GM18508 (cell line): ENCODE data around the gene OSBP2.

Source experiments
- ATAC-seq: cut with Tn5 transposase; IDR thresholded peaks from one replicate; pipeline ENCODE4 v1.9.1; 2021; ENCODE audit warnings: moderate number of reproducible peaks; ENCODE audit not compliant: insufficient read depth, unreplicated experiment

OSBP2 gene

DNA sequence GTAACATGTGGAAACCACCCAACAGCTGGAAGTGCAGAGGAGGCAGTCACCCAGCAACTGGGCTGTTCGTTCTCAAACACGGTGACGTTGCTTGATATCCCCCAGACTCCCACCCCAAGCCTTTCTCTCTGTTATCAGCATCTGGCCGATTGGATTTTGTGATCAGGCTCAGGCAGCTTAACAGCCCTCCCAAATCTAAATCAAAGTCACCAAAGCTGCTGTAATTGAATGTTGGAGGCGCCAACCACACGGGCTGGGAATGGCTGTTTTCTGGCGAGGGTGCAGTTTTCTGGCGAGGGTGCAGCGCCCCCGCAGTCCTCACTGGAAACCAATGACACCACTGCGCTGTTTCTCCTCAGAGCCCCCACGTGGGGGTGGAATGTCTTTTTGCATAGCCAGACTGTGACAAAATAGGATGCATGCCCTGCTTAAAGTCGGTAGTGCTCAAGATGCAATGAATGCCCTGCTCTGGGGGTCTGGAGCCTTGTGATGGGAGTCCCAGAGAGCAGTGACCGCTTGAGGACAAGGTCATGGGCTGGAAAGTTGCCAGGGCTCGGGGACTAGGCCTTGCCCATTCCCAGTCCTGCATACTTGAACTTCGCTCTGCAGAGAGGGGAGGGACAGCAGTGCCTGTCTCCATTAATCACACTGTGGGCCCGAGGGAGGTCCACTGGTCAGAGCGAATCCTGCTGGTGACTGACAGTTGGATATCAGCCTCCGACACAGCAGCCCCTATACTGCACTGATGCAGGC lies 168.6 kb downstream of the OSBP2 start:
- no peak for ATAC-seq

DNA sequence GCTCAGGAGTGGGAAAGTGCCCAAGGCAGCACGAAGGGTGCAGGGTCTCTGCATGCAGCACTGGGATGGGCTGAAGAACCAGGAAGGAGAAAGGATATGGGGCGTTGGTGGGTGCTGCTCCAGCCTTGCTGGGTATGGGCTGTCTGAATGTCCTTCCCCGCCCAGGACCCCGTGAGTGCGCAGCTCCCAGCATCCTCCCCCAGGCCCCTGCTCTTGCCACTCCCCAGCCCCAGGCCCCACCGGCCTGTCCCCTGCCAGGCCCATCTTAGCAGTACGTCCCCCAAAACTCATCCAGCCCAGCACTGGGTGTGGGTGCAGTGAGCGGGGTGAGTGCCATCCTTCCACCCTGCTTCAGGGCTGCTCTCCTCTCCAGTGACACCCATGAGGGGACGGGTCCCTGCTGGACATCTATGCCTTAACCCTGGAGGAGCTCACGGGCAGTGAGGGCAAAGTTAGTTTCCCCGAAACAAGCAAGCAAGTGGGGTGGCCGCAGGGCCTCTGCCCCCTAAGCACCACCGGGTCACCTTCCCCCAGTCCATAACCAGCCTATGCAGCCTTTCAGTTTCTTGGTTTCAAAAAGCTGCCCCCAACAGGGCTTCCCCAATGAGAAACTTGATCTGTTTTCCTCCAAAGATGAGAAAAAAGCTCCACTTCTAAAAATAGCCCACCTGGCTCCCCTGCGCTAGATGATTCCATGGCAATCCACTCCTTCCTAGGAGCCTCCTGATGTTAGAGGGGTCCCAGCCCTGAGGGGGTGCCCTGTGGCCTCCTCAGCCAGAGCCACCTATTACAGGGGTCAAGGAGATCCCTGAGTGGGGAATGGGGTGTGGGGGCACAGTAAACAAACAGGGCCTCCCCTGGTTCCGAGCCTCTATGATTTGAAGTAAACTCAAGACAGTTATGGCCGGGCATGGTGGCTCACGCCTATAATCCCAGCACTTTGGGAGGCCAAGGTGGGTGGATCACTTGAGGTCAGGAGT lies 170.1 kb downstream of the OSBP2 start:
- ATAC-seq: no peak

DNA sequence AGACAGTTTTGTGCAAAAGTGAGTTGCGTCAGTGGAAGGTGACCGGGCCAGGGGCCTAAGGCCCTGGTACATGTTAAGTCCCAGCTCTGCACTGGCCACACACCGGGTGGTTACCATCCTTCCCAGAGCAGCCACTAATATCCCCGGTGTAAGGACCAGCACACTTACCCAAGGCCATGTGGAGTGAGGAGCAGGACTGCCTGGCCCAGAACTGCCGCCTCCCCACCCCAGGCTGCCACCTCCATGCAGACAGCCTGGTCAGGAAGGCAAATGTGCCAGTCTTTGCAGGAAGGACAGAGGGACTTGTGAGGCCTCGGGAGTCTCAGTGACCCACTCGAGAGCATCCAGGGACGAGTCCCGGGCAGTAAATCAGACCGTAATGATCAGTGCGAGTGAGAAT lies 171.0 kb downstream of the OSBP2 start:
- no peak for ATAC-seq

DNA sequence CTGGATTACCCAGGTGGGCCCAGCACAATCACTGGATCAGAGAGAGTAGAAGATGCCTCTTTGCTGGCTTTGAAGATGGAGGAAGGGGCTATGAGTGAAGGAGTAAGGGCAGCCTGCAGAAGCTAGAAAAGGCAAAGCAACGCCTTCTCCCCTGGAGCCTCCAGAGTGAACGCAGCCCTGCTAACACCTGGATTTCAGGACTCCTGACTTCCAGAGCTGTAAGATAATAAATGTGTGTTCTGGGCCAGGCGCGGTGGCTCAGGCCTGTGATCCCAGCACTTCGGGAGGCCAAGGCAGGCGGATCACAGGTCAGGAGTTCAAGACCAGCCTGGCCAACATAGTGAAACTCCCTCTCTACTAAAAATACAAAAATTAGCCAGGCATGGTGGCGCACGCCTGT lies 171.5 kb downstream of the OSBP2 start:
- no peak for ATAC-seq

DNA sequence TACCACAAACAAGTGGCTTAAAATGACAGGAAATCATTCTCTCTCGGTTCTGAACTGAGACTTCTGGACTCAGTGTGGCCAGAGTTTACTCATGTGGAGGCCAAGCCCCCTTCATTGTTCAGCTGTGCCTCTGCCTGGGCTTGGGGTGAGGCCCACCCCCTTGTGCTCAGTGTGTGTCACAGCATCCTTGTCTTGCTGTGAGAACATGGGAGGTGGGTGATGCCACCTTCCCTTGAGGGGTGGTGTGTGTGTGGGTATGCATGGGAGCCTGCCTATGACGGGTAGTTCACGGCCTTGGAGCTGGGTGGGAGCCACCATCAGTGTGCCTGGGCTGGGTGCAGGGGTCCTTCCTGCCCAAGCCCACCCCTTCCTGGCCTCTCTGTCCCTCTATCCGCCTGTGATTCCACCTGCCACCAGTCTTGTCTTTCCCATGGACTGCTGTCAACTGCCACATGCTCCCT lies 172.2 kb downstream of the OSBP2 start:
- no peak for ATAC-seq

DNA sequence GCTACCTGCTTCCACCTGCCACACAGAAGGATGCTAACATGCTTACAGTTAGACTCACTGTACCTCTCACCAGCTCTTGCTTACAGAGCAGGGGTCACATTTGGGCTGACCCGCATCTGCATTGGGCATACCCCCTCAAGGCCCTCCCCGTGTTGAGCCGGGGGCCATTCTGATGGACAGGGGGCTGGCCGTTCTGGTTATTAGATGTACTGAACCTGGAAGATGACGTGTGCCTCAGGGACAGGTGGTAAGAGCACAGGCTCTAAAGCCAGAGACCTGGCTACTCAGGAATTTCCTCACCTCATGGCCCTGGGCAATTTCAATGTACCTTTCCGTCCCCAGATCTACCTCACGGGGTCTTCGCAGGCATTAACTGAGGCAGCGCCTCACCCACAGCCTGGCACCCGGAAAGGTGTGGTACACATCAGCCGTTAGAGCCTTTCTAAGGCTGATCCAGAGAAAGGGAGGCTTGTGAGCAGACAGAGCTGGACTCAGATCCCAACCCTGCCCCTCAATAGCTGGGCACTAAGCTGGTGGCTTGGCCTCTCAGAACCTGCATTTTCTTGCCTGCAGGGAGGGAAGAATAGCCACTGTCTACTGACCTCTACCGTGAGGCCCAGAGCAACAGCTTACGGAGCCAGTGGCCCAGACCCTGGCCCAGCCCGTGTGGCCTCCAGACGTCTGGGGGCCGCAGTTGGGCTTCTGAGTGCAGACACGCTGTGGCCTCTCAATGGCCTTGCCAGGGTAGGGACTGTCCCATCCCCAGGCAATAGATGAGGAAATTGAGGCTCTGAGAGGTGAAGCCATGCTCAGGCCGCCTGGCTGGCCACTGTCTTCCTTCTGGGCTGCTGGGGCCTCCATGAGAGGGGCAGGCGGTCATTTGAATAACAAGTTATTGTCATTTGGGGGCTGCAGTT lies 173.3 kb downstream of the OSBP2 start:
- ATAC-seq: no peak

DNA sequence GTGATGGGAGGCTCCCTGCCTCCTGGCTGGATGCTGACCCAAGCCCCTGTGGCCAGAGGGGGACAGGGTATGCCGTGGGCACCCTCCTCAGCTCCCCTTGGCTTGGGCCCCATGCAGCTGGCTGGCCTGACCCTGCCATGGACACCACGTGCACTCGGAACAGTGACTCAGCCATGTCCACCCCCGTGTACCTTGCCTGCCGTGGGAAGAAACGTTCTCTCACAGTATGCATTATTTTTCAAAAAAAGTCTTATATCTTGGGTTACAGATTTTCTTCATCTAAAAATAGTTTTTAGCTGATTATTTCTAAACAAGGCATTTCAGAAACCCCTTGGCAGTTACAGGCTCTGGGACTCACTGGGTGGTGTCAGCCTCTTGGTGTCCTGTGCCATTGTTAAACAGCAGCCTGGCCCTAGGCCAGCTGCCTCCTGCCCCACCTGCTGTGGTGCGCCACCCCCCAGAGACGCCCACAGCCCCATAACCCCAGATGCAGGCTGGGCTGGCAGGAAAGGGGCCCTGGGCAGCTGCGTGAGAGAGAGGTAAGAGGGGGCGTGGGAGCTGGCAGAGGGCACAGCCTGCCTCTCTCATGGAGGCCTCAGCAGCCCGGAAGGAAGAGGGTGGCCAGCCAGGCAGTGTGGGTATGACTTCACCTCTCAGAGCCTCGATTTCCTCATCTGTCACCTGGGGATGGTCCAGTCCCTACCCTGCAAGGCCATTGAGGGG lies 174.2 kb downstream of the OSBP2 start:
- ATAC-seq: no peak

DNA sequence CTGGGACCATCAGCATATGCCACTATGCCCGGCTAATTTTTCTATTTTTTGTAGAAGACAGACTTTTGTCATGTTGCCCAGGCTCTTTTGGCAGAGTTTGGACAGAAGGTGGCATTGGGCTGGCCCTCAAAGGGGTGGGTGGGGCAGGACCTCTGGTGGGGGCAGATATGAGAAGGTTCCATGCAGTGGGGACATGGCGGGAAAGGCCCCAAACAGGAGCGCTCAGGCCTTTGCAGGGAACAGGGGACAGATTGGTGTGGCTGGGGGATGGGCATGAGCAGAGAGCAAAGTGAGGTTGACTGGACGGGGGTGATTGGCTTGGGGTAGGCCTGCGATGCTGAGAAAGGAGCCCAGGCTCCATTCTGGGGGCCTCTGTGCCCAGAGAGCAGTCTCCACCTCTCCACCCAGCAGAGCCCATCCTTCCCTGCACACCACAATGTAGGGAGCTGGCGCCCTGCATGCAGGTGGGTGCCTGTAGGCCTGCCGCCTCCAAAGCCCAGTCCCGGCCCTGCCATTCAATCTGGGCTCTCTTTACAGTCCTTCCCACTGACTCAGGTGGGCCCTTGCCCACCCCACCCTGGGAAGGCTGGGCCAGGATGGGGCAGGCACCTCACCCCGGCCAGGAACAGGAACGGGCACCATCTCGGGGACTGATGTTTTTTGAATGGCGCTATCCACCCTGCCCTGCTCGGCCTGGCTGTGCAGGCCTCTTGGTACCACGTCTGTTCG lies 175.2 kb downstream of the OSBP2 start:
- no peak for ATAC-seq

DNA sequence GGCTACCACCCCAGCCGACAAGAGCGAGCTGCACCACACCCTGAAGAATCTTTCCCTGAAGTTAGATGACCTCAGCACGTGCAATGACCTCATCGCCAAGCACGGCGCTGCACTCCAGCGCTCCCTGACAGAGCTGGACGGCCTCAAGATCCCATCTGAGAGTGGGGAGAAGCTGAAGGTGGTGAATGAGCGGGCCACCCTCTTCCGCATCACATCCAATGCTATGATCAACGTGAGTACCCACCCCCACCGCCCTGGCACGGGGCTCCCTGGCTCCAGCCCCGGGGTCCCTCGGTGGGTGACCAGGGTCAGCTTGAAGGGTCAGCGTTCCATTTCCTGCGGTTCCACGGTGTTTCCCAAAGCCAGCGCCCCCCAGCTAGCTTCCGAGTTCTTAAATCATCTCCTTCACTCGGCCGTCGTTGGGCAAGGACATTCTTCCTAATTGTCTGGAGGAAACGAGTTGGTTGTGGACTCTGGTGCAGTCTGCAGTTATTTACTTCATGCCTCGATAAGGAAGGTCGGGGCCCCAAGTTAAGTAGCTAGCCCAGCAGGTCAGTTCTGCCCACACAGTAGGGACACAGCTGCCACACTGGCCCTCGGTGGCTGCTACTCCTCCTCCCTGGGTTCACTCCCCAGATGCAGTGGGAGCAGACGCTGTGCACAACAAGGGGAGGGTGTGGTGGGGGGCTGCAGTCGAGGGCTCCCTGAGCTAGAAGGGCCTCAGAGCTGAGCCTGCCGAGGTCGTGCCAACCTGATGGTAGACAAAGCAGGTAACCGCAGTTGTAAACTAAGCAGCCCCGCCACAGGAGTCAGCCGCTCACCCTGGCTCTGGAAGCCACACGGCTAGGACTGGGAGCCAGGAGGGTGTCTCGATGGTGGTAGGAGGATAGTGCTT lies 176.0 kb downstream of the OSBP2 start:
- ATAC-seq: no peak

DNA sequence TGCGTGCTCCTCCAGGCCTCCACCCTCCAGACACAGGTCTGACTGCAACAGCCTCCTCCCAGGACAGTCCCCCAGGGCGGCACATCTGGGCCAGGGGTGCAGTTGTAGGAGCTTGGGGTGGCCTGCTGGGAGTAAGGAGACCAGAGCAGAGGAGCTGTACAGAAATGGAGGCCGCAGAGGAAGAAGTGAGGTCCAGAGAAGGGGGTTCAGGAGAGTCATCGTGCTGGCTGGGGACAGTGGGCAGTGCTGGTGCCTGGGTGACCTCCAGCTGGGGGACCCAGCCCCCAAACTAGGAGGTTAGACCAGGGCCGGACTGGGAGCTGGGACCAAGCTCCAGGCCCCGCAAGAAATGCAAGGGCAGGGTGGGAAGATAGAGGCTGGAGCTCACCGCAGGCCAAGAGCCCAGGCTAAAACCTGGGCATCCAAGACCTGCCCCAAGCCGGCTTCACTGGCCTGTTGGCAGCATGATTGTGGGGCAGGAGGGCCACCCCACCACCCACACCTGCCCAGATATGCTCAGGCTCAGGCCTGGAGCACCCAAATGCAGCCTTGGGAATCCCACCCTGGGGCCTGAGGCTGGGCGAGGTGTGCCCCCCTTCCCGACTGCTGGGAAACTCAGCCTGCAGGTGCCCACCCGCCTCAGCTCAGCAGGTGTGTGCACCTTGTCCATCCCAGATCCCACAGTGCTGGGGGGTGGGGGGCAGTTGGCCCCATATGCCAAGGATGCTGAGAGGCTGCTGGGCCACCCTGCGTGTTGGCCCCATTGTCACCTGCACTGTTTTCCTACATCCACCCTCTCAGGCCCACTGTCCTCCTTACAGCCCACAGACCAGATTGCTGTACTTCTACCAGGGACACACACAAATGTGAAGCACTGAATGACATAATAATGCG lies 177.0 kb downstream of the OSBP2 start:
- no peak for ATAC-seq

DNA sequence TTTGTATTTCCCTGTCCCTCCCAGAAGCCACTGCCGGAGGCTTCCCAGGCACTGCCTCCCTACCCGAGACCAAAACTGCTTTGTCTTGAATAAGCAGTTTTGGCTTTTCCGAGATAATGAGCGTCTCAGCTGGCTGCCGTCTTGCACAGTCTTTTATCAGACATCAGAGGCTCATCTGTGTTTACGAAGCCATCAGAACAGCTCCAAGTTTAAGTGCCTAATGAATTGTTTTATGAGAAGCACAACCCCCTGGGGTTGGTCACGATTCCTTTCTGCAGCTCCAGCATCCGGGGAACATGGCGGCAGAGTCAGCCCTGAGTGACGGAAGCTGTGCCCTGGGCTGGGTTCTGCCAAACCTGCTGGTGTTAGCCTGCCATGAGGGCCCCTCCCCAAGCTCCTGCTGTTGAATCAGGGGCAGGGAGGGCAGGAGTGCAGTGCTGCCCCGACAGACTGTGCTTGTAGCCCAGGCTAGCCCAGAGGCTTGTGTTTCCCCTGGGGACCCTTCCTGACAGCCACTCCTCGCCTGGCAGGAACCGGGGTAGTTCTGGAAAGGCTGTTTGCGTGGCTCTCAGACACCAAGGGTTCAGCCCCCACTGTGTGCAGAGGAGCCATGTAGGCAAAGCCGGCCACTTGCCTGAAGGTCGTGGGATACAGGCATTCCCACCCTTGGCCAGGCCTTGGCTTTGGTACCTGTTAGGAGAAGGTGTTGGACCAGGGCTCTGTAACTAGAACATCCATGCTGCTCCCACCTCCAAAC lies 177.8 kb downstream of the OSBP2 start:
- no peak for ATAC-seq

DNA sequence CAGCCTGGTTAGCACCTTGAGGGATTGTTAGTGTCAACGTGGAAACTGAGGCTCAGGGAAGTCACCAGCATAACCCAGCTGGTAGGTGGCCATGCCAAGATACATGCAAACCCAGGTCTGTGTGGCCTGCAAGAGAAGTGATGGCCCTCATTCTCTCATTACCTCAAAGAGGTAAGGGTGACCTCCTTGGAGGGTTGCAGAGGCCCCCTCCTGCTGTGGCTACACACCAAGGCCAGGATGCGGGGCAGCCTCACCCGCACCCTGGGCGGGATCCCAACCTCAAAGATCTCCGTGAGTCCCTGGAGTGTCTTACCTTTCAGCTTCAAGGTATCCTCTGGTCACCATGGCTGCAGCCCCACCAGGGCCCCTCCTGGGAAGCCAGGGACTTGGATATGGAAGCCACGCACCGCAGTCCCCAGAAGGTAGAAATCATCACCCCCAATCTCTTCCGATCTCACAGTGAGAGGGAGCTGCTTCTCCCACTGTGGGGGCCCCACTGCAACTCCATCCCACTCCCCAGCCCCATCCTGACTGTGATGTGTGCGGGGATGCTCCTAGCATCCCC lies 178.5 kb downstream of the OSBP2 start:
- no peak for ATAC-seq

DNA sequence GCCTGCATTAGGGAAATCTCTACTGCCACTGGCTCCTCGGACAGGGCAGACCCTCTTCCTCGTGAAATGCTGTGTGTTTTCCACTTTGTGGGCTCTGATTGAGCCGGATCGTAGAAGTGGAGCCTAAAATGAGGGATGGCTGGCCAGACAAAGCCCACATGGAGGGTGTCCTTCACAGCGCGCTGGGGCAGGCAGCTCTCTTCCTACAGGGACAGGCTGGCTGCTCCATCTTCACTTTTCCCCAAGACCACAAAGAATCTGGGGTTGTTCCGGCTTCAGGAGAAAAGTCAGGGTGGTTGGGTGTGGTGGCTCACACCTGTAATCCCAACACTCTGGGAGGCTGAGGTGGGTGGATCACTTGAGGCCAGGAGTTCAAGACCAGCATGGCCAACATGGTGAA lies 179.0 kb downstream of the OSBP2 start:
- no peak for ATAC-seq

DNA sequence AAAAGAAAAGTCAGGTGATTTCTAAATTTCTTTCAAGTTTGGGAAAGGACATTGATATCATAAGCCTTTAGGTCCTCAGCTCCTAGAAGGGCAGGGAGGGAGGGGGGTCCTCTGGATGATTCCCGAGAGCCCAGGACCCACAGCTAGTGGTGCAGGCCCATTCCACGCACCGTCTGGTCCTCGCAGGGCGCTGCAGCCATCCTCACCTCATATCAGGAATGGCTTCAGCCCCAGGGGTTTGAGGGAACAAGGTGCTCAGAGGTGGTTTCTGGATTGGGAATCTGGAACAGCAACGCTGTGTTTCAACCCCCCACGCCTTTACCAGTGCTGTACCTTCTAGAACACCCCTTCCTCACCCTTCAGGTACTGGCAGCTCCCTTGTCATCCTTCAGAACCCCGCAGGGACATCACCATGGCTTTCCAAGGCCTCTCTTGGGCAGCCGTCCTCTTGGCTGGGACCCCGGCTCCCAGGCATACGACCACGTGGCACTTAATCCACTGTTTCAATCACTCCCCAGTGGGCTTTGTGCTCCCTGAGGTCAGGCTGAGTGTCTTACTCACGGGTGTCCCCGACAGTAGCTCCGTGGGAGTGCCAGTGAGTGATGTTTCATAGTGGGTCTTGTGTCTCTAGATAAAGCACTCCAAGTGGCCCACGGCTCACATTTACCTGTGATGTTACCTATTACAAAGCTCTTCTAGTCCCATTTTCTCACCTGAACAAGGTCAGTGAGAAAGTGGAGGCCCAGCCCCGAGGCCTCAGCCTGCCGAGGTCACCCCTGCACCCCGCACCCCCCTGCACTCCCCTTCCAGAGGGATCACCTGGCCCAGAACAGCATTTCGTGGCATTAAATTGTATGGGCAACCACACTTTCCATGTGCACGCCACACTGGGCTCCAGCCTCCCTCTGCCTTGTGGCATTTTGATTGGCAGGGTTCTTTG lies 180.0 kb downstream of the OSBP2 start:
- no peak for ATAC-seq
